Measurements from ENCODE around the gene LETMD1.

DNA sequence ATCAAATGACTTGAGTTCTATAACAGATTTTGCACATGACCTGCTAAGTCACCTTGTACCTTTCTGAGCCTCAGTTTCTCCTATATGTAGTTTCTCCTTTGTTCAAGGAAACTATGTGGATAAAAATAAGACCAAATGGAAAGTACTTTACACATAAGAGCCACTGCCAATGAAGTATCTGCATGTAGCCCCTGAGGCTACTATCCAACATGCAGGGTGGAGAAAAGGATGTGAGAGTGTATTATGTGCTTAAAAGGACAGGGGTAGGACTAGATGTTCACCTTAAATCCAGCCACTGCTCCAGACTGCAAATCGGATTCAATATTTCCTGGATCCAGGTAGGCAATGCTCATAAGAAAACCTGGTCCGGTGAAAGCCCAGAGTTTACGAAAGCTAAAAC is 43.1 kb upstream of the LETMD1 start:
- no peak for TF ChIP-seq CTCF (IDR thresholded peaks at IDR 0.05; ENCODE audit: borderline replicate concordance, extremely low read depth, low read length, poor library complexity, severe bottlenecking)
- no peak for TF ChIP-seq EZH2 (IDR thresholded peaks at IDR 0.05; ENCODE audit: borderline replicate concordance, low read depth, low read length, severe bottlenecking)

Data from DND-41 (cell line).